HG02943 (cell line): ENCODE measurements around the gene DGCR8.
"Not testable (repeated sequence)": the region's sequence is repeated elsewhere in the genome, so short reads cannot be mapped to it uniquely, and the experiment has no call there.

Experiments
- ATAC-seq: cut with Tn5 transposase; IDR thresholded peaks from one replicate; pipeline ENCODE4 v1.9.1; 2021; ENCODE audit warnings: mild to moderate bottlenecking, low read depth, moderate library complexity; ENCODE audit not compliant: unreplicated experiment

DGCR8 gene

GRCh38 chr22:20147237-20147988 is 67.4 kb downstream of the DGCR8 start:
- no peak for ATAC-seq

- no peak for ATAC-seq
These were observed 68.4 kb downstream of the DGCR8 start for GRCh38 chr22:20148414-20148813.

GRCh38 chr22:20149257-20150250 is 69.5 kb downstream of the DGCR8 start:
- no peak for ATAC-seq

- no peak for ATAC-seq
These were observed 70.6 kb downstream of the DGCR8 start, which contains the start of gene CCDC188 for GRCh38 chr22:20150381-20151275. TSS of gene CCDC188 (minus strand) at chr22:20151055. CDS start at chr22:20150986, 69 bp downstream.

- no peak for ATAC-seq
These were observed 71.2 kb downstream of the DGCR8 start for GRCh38 chr22:20151276-20151588.

- ATAC-seq = no peak
These were observed 72.4 kb downstream of the DGCR8 start for GRCh38 chr22:20152464-20152890.

GRCh38 chr22:20153945-20154344 is 73.9 kb downstream of the DGCR8 start:
- no peak for ATAC-seq

- no peak for ATAC-seq
These were observed 74.7 kb downstream of the DGCR8 start for GRCh38 chr22:20154602-20155187.

- no peak for ATAC-seq
These were observed 75.4 kb downstream of the DGCR8 start for GRCh38 chr22:20155330-20156041.

- ATAC-seq = no peak
These were observed 76.0 kb downstream of the DGCR8 start for GRCh38 chr22:20156042-20156389.

GRCh38 chr22:20156611-20157429 is 76.8 kb downstream of the DGCR8 start:
- ATAC-seq = no peak

- ATAC-seq = no peak
These were observed 77.6 kb downstream of the DGCR8 start for GRCh38 chr22:20157430-20158183.

- ATAC-seq = no peak
These were observed 78.5 kb downstream of the DGCR8 start for GRCh38 chr22:20158391-20159036.

GRCh38 chr22:20159076-20159475 is 79.0 kb downstream of the DGCR8 start:
- no peak for ATAC-seq

GRCh38 chr22:20159531-20159930 is 79.5 kb downstream of the DGCR8 start:
- ATAC-seq = not testable (repeated sequence)

GRCh38 chr22:20160041-20160440 is 80.0 kb downstream of the DGCR8 start:
- ATAC-seq = no peak
